Sciatic nerve (tissue), 2 donors: ENCODE results near the gene SMIM44. TPM values are rescaled to one million over a fixed set of nuclear protein-coding genes. Genes with fewer than 3 reads are reported as not detected.
"Not testable (repeated sequence)": the region's sequence is repeated elsewhere in the genome, so short reads cannot be mapped to it uniquely, and the experiment has no call there.

Experiments used
- ATAC-seq: fragments of 200-7000 bp; cut with Tn5 transposase; one replicate; pipeline ENCODE4 v1.9.1; 2020; ENCODE audit warnings: mild to moderate bottlenecking, moderate library complexity
- DNase-seq: peaks from one replicate; pipeline ENCODE4 v3.0.0-alpha.2; 2020; ENCODE audit warnings: low spot score
- intact Hi-C: fragments of 100-400 bp; cut with DNase I; formaldehyde crosslinking; loops from one replicate; pipeline ENCODE4 v1.14.2; 2022
- total RNA-seq: library from RNA; stranded (reverse); fragmentation: NEBNext Ultra II Directional; extraction: Animal tissue kit (Norgen Biotek cat#: 25700); gene quantifications from one replicate; pipeline ENCODE4 v1.2.1, GENCODE V29; 2021
- donor health status: DM: no; HTN: no; CAD: no.
- donor health status: DM: no; HTN: no; CAD: no.

SMIM44 gene
- total RNA-seq, result not detected

DNA sequence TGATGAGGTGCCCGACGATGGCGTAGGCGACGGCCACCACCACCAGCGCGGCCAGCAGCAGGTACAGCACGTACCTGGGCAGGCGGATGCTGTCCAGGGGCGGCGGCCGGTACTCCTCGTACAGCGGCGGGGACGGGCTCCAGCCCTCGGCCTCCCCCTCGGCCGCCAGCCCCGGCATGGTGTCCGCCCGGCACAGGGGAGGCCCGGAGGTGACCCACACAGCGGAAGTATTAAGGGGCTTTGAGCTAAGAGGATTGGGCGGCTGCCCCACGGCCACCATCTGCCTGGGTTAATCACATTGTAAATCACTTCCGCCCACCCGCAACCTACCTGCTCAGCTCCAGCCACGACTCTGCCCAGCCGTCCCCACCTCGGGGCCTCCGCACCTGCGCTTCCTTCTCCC lies at the start of gene SMIM44:
TSS of gene SMIM44 (minus strand) at position 216 of the 403 bp plus-strand sequence. CDS start at position 178, 38 bp downstream.
- no peak for ATAC-seq
- intact Hi-C loops, result no loop called here
- DNase-seq, result no peak

- intact Hi-C loops, result no loop called here
- DNase-seq (no peak), ATAC-seq (no peak)
Observed at GRCh38 chr19:3533033-3533432, 49.8 kb upstream of the SMIM44 start.

GRCh38 chr19:3532154-3532786 lies 49.0 kb upstream of the SMIM44 start:
- intact Hi-C loops, result no loop called here
- DNase-seq (no peak), ATAC-seq (no peak)

GRCh38 chr19:3531716-3532115 lies 48.5 kb upstream of the SMIM44 start:
- no peak for ATAC-seq
- DNase-seq, result no peak
- intact Hi-C loops, result no loop called here

DNA sequence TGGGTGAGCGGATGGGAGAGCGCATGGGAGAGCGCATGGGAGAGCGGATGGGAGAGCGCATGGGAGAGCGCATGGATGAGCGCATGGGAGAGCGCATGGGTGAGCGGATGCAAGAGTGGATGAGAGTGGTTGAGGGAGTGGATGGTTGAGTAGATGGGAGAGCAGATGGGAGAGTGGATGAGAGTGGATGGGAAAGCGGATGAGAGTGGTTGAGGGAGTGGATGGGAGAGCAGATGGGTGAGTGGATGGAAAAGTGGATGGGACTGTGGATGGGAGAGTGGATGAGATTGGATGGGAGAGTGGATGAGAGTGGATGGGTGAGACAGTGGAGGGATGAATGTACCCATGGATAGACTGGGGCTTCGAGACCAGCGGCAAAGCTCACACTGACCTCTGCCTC lies 47.1 kb upstream of the SMIM44 start:
- ATAC-seq, result no peak
- intact Hi-C loops, result no loop called here

GRCh38 chr19:3529299-3529698 lies 46.1 kb upstream of the SMIM44 start:
- ATAC-seq, DNase-seq, intact Hi-C loops: not testable (repeated sequence)

More for the DNA sequence above, 47.1 kb upstream of the SMIM44 start:
- no peak for DNase-seq

DNA sequence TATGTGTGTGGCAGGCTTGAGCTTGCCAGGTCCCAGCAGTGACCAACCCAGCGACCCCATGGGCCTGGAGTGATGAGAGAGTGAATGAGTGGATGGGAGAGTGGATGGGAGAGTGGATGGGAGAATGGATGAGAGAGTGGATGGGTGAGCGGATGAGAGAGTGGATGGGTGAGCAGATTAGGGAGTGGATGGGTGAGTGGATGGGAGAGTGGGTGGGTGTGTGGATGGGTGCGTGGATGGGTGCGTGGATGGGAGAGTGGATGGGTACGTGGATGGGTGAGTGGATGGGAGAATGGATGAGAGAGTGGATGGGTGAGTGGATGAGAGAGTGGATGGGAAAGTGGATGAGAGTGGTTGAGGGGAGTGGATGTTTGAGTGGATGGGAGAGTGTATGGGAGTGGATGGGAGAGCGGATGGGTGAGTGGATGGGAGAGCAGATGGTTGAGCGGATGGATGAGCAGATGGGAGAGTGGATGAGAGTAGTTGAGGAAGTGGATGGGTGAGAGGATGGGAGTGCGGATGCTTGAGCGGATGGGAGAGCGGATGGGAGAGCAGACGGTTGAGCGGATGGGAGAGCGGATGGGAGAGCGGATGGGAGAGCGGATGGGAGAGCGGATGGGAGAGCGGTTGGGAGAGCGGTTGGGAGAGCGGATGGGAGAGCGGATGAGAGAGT lies 45.4 kb upstream of the SMIM44 start:
- intact Hi-C loops, result no loop called here
- no peak for ATAC-seq
- DNase-seq, result no peak

DNA sequence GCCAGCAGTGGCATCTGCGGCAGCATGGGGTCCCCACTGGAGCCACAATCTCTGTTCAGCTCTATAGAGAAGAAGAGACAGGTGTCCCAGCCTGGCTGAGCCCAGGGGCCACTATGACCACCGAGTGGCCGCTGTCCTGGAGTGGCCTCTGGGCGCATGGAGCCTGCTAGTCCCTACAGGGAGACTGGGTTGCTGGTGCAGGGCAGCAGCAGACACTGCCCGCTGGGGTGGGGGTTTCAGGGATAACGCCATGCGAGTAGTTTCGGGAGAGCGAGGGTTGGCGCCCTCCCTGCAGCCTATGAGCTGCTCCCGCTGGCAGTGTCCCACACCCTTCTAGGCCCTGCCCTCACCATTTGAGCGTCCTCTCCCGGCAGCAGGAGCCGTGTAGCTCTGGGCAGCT lies 44.8 kb upstream of the SMIM44 start:
- no peak for DNase-seq
- no peak for ATAC-seq
- intact Hi-C loops, result no loop called here

GRCh38 chr19:3527238-3527910 lies 44.1 kb upstream of the SMIM44 start:
- no peak for ATAC-seq
- no peak for DNase-seq
- intact Hi-C loops, result no loop called here

DNA sequence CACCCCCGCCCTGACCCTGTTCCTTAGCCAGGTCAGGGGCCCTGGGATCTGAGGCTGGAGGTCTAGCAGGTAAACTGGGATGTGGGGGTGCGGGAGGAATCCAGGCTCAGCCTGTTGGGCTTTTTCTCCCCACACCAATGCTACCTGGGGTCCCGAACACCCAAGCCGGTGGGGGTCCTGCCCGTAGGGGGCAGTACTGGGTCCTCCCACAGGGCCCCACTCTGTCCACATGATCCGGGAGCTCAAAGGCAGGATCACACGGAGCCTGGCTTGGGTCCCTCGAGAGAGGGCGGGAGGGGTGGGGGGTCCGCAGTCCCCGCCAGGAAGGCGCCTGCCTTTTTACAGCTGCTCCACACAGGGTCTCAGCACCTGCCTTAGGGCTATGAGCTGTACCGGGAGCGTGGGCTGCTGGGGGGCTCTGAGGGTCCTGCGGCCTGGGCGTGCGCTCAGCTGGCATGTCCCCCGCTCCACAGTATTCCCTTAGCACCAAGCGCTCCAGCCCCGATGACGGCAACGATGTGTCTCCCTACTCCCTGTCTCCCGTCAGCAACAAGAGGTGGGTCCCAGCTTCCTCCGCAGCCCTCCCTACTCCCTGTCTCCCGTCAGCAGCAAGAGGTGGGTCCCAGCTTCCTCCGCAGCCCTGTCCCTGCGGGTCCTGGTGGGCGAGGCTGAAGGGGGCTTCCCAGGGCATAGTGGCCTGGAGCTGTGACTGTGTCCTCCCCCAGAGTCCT lies 43.4 kb upstream of the SMIM44 start:
- DNase-seq (no peak), ATAC-seq (no peak)
- intact Hi-C loops, result no loop called here

GRCh38 chr19:3524904-3525451 lies 41.7 kb upstream of the SMIM44 start:
- intact Hi-C loops, result no loop called here
- ATAC-seq (no peak), DNase-seq (no peak)

DNA sequence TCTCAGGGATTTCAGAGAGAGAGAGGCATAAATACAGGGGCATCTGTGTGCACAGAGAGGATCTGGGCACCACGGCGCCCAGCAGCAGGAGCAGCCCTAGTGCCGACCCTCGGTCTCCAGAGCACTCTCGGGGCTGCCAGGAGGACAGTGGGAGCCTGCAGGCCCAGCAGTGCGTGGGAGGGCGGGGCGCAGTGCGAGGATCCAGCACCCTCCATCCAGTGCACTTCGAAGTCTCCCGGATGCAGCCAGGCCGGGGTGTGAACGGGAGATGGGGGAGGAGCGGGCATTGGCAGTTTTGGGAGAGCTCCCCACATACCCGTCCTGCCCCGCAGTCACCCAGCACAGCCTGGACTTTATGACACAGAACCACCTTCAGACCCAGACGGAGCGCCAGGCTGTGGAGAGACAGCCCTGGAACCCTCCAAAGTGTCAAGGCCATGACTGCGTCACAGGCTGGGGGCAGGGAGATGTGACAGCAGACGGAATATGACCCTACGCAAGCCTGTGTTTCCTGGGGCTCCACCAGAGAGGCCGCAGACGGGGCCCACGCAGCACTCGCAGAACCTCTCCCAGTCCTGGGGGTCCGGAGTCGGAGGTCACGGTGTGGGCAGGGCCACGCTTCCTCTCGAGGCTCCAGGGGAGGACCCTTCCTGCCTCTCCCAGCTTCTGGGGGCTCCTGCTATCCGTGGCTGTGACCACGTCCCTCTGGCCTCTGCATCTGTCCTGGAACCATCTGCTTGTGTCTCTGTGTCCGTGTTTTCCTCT lies 41.0 kb upstream of the SMIM44 start:
- no peak for DNase-seq
- ATAC-seq, result no peak
- intact Hi-C loops, result no loop called here

- ATAC-seq, result no peak
- no peak for DNase-seq
- intact Hi-C loops, result no loop called here
Observed at GRCh38 chr19:3523361-3524077, 40.3 kb upstream of the SMIM44 start.

- intact Hi-C loops, result no loop called here
- no peak for ATAC-seq
- DNase-seq, result no peak
Observed at GRCh38 chr19:3522421-3523360, 39.5 kb upstream of the SMIM44 start.

DNA sequence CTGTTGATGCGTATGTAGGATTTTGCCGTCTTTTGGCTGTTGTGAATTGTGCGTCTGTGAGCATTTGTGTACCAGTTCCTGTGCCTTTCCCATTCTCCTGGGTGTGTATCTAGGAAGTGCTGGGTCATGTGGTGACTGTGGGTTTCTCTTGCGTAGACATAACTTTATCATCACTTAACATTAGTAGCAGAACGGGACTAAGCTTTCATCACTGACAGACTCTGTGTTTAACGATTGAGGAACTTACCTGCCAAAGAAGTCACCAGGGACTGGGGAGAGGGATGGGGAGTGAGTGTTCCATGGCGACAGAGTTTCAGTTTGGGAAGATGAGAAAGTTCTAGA lies 37.8 kb upstream of the SMIM44 start:
- intact Hi-C loops, result no loop called here
- ATAC-seq (no peak), DNase-seq (no peak)

DNA sequence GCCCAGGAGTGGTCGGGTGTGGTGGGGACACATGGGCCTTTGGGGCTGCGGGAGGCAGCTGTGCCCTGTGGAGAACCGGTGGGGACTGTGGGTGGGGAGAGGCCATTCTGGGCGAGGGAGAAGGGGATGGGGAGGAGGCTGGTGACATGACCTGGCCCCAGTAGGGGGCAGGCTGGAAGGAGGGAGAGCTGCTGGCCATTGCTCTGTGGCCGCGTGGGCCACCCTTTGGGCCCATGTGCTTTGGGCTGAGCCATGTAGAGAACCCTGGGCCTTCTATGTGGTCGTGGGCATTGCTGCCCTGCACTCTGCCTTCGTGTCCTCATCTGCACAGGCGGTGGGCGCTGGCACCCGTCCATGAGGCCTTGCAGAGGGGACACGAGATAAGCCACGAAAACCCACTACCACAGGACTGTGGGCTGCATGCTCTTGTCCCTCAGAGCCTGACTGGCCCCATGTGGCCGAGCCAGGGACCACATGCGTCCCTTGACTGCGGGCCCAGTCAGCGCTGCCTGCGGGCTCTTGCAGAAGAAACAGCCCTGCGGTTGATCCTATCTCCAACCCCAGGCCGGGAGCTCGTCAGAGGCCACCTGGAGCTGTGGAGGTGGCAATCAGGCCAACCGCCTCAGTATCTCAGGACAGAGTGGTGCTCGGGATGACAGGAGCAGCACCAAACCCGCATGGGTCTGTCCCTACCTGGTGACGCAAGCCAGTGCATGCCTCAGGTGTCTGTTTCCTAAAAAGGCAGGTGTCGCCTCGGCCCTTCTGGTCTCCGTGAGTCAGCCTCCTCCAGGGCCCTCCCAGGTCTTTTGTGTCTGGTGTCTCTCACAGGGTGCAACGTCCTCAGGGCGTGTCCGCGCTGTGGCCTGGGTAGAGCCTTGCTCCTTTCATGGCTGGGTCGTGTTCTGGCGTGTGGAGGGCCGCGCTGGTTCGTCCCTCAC lies 37.2 kb upstream of the SMIM44 start:
- ATAC-seq (no peak), DNase-seq (no peak)
- intact Hi-C loops, result no loop called here
